ENCODE results near the gene CSTF3.
"Not testable (repeated sequence)": the region's sequence is repeated elsewhere in the genome, so short reads cannot be mapped to it uniquely, and the experiment has no call there.

CSTF3 gene

GRCh38 chr11:33072465-33072864 is 88.8 kb downstream of the CSTF3 start:
- no peak for DNase-seq

GRCh38 chr11:33068611-33069340 is 92.5 kb downstream of the CSTF3 start:
- no peak for DNase-seq

GRCh38 chr11:33067294-33067693 is 94.0 kb downstream of the CSTF3 start:
- DNase-seq: no peak

GRCh38 chr11:33065445-33066178 is 95.7 kb downstream of the CSTF3 start:
- peak; percentile 80 for DNase-seq

- no peak for DNase-seq
Observed at GRCh38 chr11:33064866-33065265, 96.4 kb downstream of the CSTF3 start.

GRCh38 chr11:33064033-33064825 is 97.1 kb downstream of the CSTF3 start:
- DNase-seq: no peak

- no peak for DNase-seq
Observed at GRCh38 chr11:33063326-33063881, 97.9 kb downstream of the CSTF3 start.

- DNase-seq: no peak
Observed at GRCh38 chr11:33062137-33062536, 99.1 kb downstream of the CSTF3 start.

- no peak for DNase-seq
Observed at GRCh38 chr11:33060271-33060670, 101.0 kb downstream of the CSTF3 start.

GRCh38 chr11:33059331-33060007 is 101.8 kb downstream of the CSTF3 start:
- DNase-seq: no peak

GRCh38 chr11:33057284-33057683 is 104.0 kb downstream of the CSTF3 start:
- DNase-seq: no peak

- no peak for DNase-seq
Observed at GRCh38 chr11:33055375-33055774, 105.9 kb downstream of the CSTF3 start.

GRCh38 chr11:33052231-33052630 is 109.0 kb downstream of the CSTF3 start:
- no peak for DNase-seq

- DNase-seq: not testable (repeated sequence)
Observed at GRCh38 chr11:33049565-33050408, 111.5 kb downstream of the CSTF3 start.

GRCh38 chr11:33048701-33049100 is 112.6 kb downstream of the CSTF3 start:
- DNase-seq: not testable (repeated sequence)

GRCh38 chr11:33045551-33046255 is 115.6 kb downstream of the CSTF3 start:
- DNase-seq: no peak

GRCh38 chr11:33044285-33044756 is 117.0 kb downstream of the CSTF3 start:
- no peak for DNase-seq

- DNase-seq: no peak
Observed at GRCh38 chr11:33043221-33043830, 118.0 kb downstream of the CSTF3 start.

- DNase-seq: no peak
Observed at GRCh38 chr11:33040862-33041453, 120.3 kb downstream of the CSTF3 start.
